Rectal smooth muscle tissue (tissue), 1 donor: ENCODE measurements around the gene LEFTY1.
"Not testable (repeated sequence)": the region's sequence is repeated elsewhere in the genome, so short reads cannot be mapped to it uniquely, and the experiment has no call there.

Source experiments
- H3K27ac ChIP-seq: one replicate; pipeline ENCODE4 v1.7.0; 2013; ENCODE audit warnings: low read depth, low read length, inconsistent platforms
- H3K27me3 ChIP-seq: one replicate; pipeline ENCODE4 v1.7.0; 2013; ENCODE audit warnings: low read length; ENCODE audit not compliant: control insufficient read depth, insufficient read depth
- H3K36me3 ChIP-seq: one replicate; pipeline ENCODE4 v1.7.0; 2013; ENCODE audit warnings: low read length; ENCODE audit not compliant: control insufficient read depth, insufficient read depth
- H3K4me1 ChIP-seq: one replicate; pipeline ENCODE4 v1.7.0; 2013; ENCODE audit warnings: low read length; ENCODE audit not compliant: control insufficient read depth, insufficient read depth
- H3K4me3 ChIP-seq: one replicate; pipeline ENCODE4 v1.7.0; 2013; ENCODE audit warnings: low read length
- H3K9ac ChIP-seq: one replicate; pipeline ENCODE4 v1.7.0; 2013; ENCODE audit warnings: low read length

Gene LEFTY1

DNA sequence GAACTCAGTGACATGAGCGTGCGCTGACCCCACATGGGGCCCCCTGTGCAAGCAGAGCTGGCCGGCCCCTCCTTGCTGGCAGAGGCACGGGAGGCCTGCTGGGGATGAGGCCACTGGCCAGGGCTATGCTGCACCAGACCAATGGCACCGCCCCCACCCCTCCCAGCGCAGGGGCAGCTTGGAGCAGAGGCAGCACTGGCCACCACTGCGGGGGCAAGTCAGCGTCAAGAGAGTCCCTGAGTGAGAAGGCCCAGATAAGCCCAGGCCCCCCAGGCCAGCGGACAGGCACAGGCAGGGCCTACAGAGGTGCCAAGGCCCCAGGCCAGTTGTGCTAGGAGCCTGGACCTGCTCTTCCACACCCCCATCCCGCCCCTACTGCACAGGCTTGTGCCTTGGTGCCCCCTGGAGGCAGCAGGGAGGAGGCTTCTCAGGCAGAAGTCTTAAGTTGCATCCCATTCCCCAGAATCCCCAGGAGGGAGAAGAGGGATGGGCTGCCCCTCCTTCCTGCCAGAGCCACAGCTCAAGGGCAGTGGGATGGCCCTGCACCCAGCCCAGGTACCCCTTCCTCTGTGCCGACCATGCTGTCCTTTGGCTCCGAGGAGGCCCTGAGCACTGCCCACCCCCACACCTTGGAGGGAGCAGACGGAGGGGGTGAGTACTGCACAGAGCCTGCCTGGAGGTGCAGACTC lies 43.2 kb downstream of the LEFTY1 start:
- peaks cover 25% of the 10 kb centered on the region for H3K36me3 ChIP-seq
- H3K4me1 ChIP-seq: no peaks in the 10 kb centered on the region
- no peak overlapping the region for H3K4me3 ChIP-seq
- no peak overlapping the region for H3K9ac ChIP-seq
- no peak overlapping the region for H3K27ac ChIP-seq
- no peaks in the 10 kb centered on the region for H3K27me3 ChIP-seq

- Histone ChIP-seq H3K27me3 (no peaks in the 10 kb centered on the region), H3K4me1 (no peaks in the 10 kb centered on the region), H3K27ac (no peak overlapping the region), H3K36me3 (peaks cover 25% of the 10 kb centered on the region), H3K9ac (no peak overlapping the region), H3K4me3 (no peak overlapping the region)
Measured at GRCh38 chr1:225845097-225845496, 43.8 kb downstream of the LEFTY1 start.

DNA sequence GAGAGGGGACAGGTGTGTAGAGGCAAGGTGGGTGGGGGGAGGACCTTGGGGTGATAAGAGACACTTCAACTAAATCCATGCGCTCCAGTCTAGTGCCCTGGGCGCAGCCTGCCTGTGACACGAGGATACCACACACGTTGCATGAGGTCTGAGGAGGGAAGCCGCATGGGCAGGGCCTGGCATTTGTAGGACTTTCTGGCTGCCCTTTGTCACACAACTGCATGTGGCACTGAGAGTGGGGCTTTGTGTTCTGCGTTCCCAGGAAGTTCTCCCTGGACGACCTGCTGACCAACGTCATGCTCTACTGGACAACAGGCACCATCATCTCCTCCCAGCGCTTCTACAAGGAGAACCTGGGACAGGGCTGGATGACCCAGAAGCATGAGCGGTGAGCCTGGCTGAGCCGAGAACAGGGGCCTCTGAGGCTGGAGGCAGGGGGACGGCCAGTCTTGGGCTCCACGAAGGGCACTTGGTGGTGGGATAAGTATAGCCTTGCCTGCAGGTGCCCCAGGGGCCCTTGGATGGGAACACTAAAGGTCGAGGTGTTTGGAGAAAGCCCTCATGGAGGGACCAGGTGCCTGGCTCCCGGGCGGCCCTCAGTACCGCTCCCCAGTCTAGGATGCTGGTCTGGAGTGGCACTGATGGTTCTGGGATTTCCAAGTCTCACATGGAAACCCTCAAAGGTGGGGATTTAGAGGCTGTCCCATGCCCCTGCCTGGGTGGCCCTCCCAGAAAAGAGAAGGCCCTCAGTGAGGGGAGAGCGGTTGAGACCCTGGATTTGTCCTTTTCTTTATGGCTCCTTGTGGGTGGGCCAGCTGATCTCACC lies 44.5 kb downstream of the LEFTY1 start:
- Histone ChIP-seq H3K9ac (no peak overlapping the region), H3K27ac (no peak overlapping the region), H3K4me3 (no peak overlapping the region), H3K27me3 (no peaks in the 10 kb centered on the region), H3K36me3 (peaks cover 20% of the 10 kb centered on the region), H3K4me1 (no peaks in the 10 kb centered on the region)

- peaks cover 19% of the 10 kb centered on the region for H3K36me3 ChIP-seq
- no peaks in the 10 kb centered on the region for H3K4me1 ChIP-seq
- H3K27me3 ChIP-seq: no peaks in the 10 kb centered on the region
- no peak overlapping the region for H3K4me3 ChIP-seq
- no peak overlapping the region for H3K27ac ChIP-seq
- H3K9ac ChIP-seq: no peak overlapping the region
Measured at GRCh38 chr1:225843426-225843795, 45.5 kb downstream of the LEFTY1 start.

- no peak overlapping the region for H3K9ac ChIP-seq
- no peaks in the 10 kb centered on the region for H3K27me3 ChIP-seq
- H3K27ac ChIP-seq: no peak overlapping the region
- H3K4me1 ChIP-seq: no peaks in the 10 kb centered on the region
- H3K36me3 ChIP-seq: peaks cover 19% of the 10 kb centered on the region
- H3K4me3 ChIP-seq: no peak overlapping the region
Measured at GRCh38 chr1:225842788-225843425, 46.0 kb downstream of the LEFTY1 start.

DNA sequence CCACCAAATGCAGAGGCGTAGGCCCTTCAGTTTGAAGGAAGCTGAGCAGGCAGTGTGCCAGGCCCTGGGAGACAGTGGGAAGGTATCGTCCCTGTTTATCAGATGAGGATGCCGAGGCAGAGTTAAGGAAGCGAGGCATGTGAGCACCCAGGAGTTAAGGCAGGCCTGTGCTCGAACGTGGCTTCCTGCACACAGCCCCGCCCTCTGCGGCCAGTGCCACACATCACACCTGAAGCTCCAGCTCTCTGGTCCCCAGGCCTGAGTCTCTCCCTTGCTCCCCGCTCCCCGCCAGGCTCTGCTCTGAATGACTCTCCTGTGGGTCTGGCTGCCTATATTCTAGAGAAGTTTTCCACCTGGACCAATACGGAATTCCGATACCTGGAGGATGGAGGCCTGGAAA lies 46.9 kb downstream of the LEFTY1 start:
- no peaks in the 10 kb centered on the region for H3K27me3 ChIP-seq
- H3K27ac ChIP-seq: no peak overlapping the region
- H3K4me3 ChIP-seq: no peak overlapping the region
- peaks cover 18% of the 10 kb centered on the region for H3K36me3 ChIP-seq
- no peak overlapping the region for H3K9ac ChIP-seq
- no peaks in the 10 kb centered on the region for H3K4me1 ChIP-seq

GRCh38 chr1:225840713-225841112 lies 48.2 kb downstream of the LEFTY1 start:
- H3K36me3 ChIP-seq: peaks cover 6% of the 10 kb centered on the region
- no peaks in the 10 kb centered on the region for H3K27me3 ChIP-seq
- H3K4me3 ChIP-seq: no peak overlapping the region
- no peak overlapping the region for H3K9ac ChIP-seq
- no peak overlapping the region for H3K27ac ChIP-seq
- H3K4me1 ChIP-seq: peaks cover 2% of the 10 kb centered on the region

DNA sequence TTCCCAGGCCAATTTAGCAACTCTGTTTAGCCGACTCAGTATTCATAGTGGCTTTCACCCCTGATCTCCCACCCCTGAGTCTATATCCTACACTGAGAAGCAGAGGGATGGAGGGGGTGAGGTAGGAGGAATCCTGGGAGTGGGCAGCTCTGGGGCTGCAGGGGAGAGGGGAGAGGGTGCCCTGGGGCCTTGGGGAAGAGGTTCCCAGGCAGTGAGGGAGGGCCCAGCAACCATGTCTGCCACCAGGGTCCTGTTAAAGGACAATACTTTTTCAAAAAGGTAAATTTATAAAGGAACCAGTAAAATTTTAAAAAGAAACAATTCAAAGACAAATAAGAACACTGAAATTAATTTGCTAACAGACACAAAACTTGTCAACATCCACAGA lies 48.7 kb downstream of the LEFTY1 start:
- no peak overlapping the region for H3K27ac ChIP-seq
- H3K36me3 ChIP-seq: peaks cover 6% of the 10 kb centered on the region
- H3K4me1 ChIP-seq: peaks cover 4% of the 10 kb centered on the region

GRCh38 chr1:225838793-225839192 lies 50.2 kb downstream of the LEFTY1 start:
- Histone ChIP-seq H3K27me3 (no peaks in the 10 kb centered on the region), H3K4me1 (peaks cover 10% of the 10 kb centered on the region), H3K36me3 (peaks cover 6% of the 10 kb centered on the region), H3K4me3 (no peak overlapping the region), H3K27ac (no peak overlapping the region), H3K9ac (no peak overlapping the region)

More for the DNA sequence above, 48.7 kb downstream of the LEFTY1 start:
- Histone ChIP-seq H3K27me3 (no peaks in the 10 kb centered on the region), H3K9ac (no peak overlapping the region), H3K4me3 (no peak overlapping the region)

DNA sequence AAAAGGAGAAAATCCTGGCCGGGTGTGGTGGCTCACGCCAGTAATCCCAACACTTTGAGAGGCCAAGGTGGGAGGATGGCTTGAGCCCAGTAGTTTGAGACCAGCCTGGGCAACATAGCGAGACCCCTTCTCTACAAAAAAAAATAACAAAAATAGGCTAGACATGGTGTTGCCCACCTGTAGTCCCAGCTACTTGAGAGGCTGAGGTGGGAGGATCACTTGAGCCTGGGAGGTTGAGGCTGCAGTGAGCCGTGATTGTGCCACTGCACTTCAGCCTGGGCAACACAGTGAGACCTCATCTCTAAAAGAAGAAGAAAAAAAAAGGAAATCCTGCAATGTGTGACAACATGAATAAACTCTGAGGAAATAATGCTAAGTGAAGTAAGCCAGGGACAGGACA lies 52.6 kb downstream of the LEFTY1 start:
- H3K9ac ChIP-seq, H3K27ac ChIP-seq, H3K4me3 ChIP-seq, H3K27me3 ChIP-seq: not testable (repeated sequence)
- Histone ChIP-seq H3K36me3 (peaks cover 17% of the 10 kb centered on the region), H3K4me1 (peaks cover 10% of the 10 kb centered on the region)
